OCI-LY7 (cell line): ENCODE measurements around the gene ZNF516. TPM values are rescaled to one million over a fixed set of nuclear protein-coding genes. Genes with fewer than 3 reads are reported as not detected.

Experiments used
- BruUV-seq: library from RNA; stranded (reverse); fragments of 400-500 nt; replicated peaks from 2 replicates; lab custom pipeline; 2021; lab: Mats Ljungman, UMichigan
- CTCF ChIA-PET: fragments of 300-600 bp; sonication (Branson Sonifier 250); formaldehyde crosslinking; loops from one replicate; lab custom pipeline; 2022; ENCODE audit warnings: antibody characterized with exemption; ENCODE audit not compliant: unreplicated experiment; lab: Charles Lee
- POLR2A ChIA-PET: fragments of 300-600 bp; sonication (Branson Sonifier 250); formaldehyde crosslinking; loops from one replicate; lab custom pipeline; 2022; ENCODE audit warnings: antibody characterized with exemption; lab: Charles Lee
- DNase-seq: peaks from one replicate; pipeline ENCODE4 v3.0.0-alpha.2; 2015; ENCODE audit warnings: low spot score
- H2AFZ ChIP-seq: fragments of 200-600 bp; sonication (generic), shearing (Covaris generic); 2 replicates; pipeline ENCODE4 v1.6.1; 2014; ENCODE audit warnings: mild to moderate bottlenecking, antibody characterized with exemption, low read length, moderate library complexity
- H3K27ac ChIP-seq: fragments of 200-600 bp; sonication (generic); 2 replicates; pipeline ENCODE4 v1.5.1; 2014; ENCODE audit warnings: mixed run types, low read depth, mild to moderate bottlenecking, moderate library complexity, low read length, inconsistent platforms; ENCODE audit not compliant: poor library complexity, severe bottlenecking
- H3K36me3 ChIP-seq: fragments of 200-600 bp; sonication (generic); 2 replicates; pipeline ENCODE4 v1.6.1; 2014; ENCODE audit warnings: mild to moderate bottlenecking, antibody characterized with exemption, low read length, moderate library complexity, mixed read lengths; ENCODE audit not compliant: insufficient read depth
- H3K4me1 ChIP-seq: fragments of 200-600 bp; sonication (generic); 2 replicates; pipeline ENCODE4 v1.5.1; 2014; ENCODE audit warnings: mild to moderate bottlenecking, low read length; ENCODE audit not compliant: insufficient read depth, poor library complexity, severe bottlenecking
- H3K4me2 ChIP-seq: fragments of 200-600 bp; sonication (generic); 2 replicates; pipeline ENCODE4 v1.6.1; 2014; ENCODE audit warnings: mild to moderate bottlenecking, low read length
- H3K4me3 ChIP-seq: fragments of 200-600 bp; sonication (generic); 2 replicates; pipeline ENCODE4 v1.5.1; 2014; ENCODE audit warnings: mild to moderate bottlenecking, low read depth, low read length; ENCODE audit not compliant: poor library complexity, severe bottlenecking
- H3K79me2 ChIP-seq: fragments of 200-600 bp; sonication (generic); 2 replicates; pipeline ENCODE4 v1.6.1; 2016; ENCODE audit warnings: low read depth, mild to moderate bottlenecking, low read length, moderate library complexity, mixed read lengths; ENCODE audit not compliant: insufficient read depth
- H3K9me2 ChIP-seq: fragments of 200-600 bp; sonication (generic); 2 replicates; pipeline ENCODE4 v1.6.1; 2016; ENCODE audit warnings: mild to moderate bottlenecking, low read length, mixed read lengths; ENCODE audit not compliant: insufficient read depth
- H3K9me3 ChIP-seq: fragments of 200-600 bp; sonication (generic); 2 replicates; pipeline ENCODE4 v1.6.1; 2014; ENCODE audit warnings: mild to moderate bottlenecking, mixed run types, low read length, mixed read lengths
- H4K20me1 ChIP-seq: fragments of 200-600 bp; sonication (generic); 2 replicates; pipeline ENCODE4 v1.6.1; 2014; ENCODE audit warnings: mild to moderate bottlenecking, antibody characterized with exemption, low read length, moderate library complexity, mixed read lengths; ENCODE audit not compliant: insufficient read depth
- EZH2phosphoT487 ChIP-seq: fragments of 200-600 bp; sonication (generic); IDR thresholded peaks from 2 replicates; pipeline ENCODE4 v1.6.1; 2018; ENCODE audit warnings: low read depth, borderline replicate concordance, mild to moderate bottlenecking, mixed run types, antibody characterized with exemption, low read length, moderate library complexity, mixed read lengths
- intact Hi-C: fragments of 100-400 bp; cut with micrococcal nuclease; formaldehyde crosslinking; loops from one replicate; pipeline ENCODE4 v1.10.0; 2022; ENCODE audit not compliant: unreplicated experiment
- total RNA-seq, 2 experiments: library from RNA; depleted of rRNA in 1 of 2; stranded (reverse); fragments of >200 nt in 1 of 2; shearing (Covaris generic) in 1 of 2; gene quantifications; 2 replicates each; pipeline ENCODE4 v1.2.3, GENCODE V29; 2014 to 2022
- TF ChIP-seq, protein P1 (sequence below): fragments of 200-600 bp; sonication (generic); conservative IDR thresholded peaks from 2 replicates; pipeline ENCODE4 v1.5.1; 2014; ENCODE audit warnings: mild to moderate bottlenecking, antibody characterized with exemption, low read length, moderate library complexity, mixed read lengths

Gene ZNF516
- total RNA-seq, 2 experiments from 2014 or later: 16.2 to 32.3 TPM

DNA sequence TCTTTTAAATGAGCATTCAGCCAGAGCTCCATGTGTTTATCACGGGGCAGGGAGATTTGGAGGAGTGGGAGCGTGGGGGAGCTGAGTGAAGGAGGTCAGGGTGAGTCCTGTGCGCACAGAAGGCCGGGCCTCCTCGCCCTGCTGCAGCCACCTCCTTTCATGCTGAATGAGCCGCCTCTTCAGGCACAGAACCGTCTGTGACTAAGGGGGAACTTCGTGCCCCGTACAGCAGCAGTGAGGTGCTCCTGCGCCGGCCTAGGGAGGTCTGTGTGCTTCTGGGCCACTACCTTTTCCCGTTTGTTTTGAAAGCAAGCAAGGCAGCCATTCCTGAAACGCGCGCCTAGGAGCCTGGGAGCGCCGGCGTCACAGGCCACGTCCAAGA is 27.1 kb upstream of the ZNF516 start:
- TF ChIP-seq, protein P1, sequence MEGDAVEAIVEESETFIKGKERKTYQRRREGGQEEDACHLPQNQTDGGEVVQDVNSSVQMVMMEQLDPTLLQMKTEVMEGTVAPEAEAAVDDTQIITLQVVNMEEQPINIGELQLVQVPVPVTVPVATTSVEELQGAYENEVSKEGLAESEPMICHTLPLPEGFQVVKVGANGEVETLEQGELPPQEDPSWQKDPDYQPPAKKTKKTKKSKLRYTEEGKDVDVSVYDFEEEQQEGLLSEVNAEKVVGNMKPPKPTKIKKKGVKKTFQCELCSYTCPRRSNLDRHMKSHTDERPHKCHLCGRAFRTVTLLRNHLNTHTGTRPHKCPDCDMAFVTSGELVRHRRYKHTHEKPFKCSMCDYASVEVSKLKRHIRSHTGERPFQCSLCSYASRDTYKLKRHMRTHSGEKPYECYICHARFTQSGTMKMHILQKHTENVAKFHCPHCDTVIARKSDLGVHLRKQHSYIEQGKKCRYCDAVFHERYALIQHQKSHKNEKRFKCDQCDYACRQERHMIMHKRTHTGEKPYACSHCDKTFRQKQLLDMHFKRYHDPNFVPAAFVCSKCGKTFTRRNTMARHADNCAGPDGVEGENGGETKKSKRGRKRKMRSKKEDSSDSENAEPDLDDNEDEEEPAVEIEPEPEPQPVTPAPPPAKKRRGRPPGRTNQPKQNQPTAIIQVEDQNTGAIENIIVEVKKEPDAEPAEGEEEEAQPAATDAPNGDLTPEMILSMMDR: no peak
- no peak for TF ChIP-seq EZH2phosphoT487

GRCh38 chr18:76521417-76522121 is 26.5 kb upstream of the ZNF516 start:
- CTCF ChIA-PET: no interaction called here
- intact Hi-C loops: no loop called here
- H3K4me2 ChIP-seq: no peak overlapping the region

More for the DNA sequence above, 27.1 kb upstream of the ZNF516 start:
- DNase-seq: no peak
- no TSS peak for BruUV-seq
- no peaks in the 10 kb centered on the region for H3K36me3 ChIP-seq
- H3K27ac ChIP-seq: no peak overlapping the region
- no peaks in the 10 kb centered on the region for H4K20me1 ChIP-seq
- CTCF ChIA-PET: no interaction called here
- no peaks in the 10 kb centered on the region for H3K9me3 ChIP-seq
- no peaks in the 10 kb centered on the region for H3K9me2 ChIP-seq
- POLR2A ChIA-PET: no interaction called here
- no peaks in the 10 kb centered on the region for H3K79me2 ChIP-seq
- intact Hi-C loops: no loop called here
- H2AFZ ChIP-seq: no peak overlapping the region
- H3K4me1 ChIP-seq: no peaks in the 10 kb centered on the region
- H3K4me2 ChIP-seq: no peak overlapping the region
- no peak overlapping the region for H3K4me3 ChIP-seq

More at GRCh38 chr18:76521417-76522121, 26.5 kb upstream of the ZNF516 start:
- POLR2A ChIA-PET: no interaction called here
- Histone ChIP-seq H3K27ac (no peak overlapping the region), H3K9me2 (no peaks in the 10 kb centered on the region), H3K4me1 (no peaks in the 10 kb centered on the region), H3K79me2 (no peaks in the 10 kb centered on the region), H2AFZ (no peak overlapping the region), H3K4me3 (no peak overlapping the region), H3K36me3 (no peaks in the 10 kb centered on the region), H3K9me3 (no peaks in the 10 kb centered on the region), H4K20me1 (no peaks in the 10 kb centered on the region)
- TF ChIP-seq, protein P1: no peak
- TF ChIP-seq EZH2phosphoT487: no peak
- BruUV-seq: no TSS peak
- DNase-seq: no peak
